Measurements from ENCODE around the gene COL12A1.

Gene COL12A1

GRCh38 chr6:75205776-75206575 is at the start of gene COL12A1:
Gene COL12A1, minus strand, starts transcription at chr6:75206053. Its CDS starts 3,261 bp downstream, at chr6:75202792.
- no peak for DNase-seq

GRCh38 chr6:75250552-75250951 is 44.7 kb upstream of the COL12A1 start:
- no peak for DNase-seq

GRCh38 chr6:75249837-75250236 is 44.0 kb upstream of the COL12A1 start:
- DNase-seq, result no peak

GRCh38 chr6:75246386-75246785 is 40.5 kb upstream of the COL12A1 start:
- no peak for DNase-seq

DNA sequence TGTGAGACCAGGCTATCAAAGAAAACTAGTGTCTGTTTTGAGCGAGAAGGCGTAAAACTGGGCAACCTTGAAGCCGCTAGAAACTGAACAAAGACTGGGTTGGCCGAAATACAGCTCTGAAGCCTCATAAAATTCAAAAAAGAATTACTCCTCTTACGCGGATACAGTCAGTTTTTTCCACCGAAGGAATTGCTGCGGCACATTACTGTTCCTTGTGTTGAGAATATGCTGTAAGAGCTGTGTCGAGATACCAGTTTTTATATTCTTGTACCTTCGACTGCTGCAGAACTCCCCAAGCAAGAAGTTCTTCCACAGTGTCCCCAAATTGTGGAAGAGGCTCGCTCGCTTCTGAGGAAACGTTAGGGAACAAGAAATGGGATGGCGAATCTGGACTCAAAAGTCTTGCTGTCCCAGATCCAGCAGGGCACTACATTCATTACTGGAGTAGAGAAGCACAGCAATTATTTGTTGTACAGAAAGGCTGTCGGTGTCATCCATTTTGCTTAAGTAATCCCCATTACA is 38.3 kb upstream of the COL12A1 start:
- no peak for DNase-seq

DNA sequence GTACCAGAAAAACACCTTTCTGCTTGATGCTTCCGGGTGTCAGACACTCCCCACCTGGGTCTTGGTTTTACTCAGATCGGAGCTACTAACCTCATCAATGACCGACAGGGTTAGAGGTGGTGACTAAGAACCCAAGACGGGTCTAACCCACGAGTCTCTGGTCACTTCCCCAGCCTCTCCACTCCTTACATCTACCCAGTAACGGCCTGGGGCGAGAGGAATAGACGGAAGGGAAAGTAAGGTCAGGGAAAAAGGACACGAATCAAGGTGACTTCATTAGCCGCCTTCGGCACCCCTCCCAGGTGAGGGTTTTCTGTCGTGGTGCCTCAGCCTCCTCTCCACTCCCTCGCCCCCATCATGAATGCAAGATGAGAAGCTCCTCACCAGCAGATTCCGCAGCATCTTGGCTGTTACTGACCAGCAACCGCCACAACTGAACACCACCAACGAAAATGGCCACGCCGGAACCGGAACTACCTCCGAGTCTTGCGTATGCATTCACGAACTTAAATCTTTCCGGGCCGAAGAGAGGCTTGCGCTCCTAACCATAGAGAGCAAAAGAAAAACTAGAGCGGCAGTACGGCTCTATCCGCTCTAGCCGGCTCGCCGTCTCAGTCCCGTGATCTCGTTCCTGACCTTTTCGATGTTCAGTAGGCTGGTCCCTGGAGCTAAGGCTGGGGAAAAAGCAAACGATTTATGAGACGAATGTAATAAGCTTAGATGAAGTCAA is 37.6 kb upstream of the COL12A1 start, which contains the start of gene COX7A2:
COX7A2 (minus strand) TSS at position 469 of the 730 bp plus-strand sequence; CDS start at position 402, 67 bp downstream.
- peak; percentile 98 for DNase-seq

DNA sequence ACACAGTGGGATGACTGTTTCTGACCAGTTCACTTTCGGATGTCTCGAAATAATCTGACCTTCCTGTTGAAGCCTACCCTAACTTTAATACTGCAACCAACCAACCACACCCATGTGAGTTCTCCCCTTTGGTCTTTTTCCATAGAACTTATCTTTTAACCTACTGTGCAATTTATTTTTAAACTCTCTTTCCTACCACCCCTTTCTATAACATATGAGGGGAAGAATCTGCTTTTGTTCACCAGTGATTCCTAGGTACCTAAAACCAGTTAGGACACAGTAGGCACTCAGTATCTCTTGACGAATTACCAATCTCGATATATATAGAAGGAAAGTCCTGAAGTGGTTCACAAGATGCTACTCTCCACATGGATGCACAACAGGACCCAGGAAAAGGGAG is 30.8 kb upstream of the COL12A1 start:
- DNase-seq, result no peak

GRCh38 chr6:75235271-75235670 is 29.4 kb upstream of the COL12A1 start:
- no peak for DNase-seq

DNA sequence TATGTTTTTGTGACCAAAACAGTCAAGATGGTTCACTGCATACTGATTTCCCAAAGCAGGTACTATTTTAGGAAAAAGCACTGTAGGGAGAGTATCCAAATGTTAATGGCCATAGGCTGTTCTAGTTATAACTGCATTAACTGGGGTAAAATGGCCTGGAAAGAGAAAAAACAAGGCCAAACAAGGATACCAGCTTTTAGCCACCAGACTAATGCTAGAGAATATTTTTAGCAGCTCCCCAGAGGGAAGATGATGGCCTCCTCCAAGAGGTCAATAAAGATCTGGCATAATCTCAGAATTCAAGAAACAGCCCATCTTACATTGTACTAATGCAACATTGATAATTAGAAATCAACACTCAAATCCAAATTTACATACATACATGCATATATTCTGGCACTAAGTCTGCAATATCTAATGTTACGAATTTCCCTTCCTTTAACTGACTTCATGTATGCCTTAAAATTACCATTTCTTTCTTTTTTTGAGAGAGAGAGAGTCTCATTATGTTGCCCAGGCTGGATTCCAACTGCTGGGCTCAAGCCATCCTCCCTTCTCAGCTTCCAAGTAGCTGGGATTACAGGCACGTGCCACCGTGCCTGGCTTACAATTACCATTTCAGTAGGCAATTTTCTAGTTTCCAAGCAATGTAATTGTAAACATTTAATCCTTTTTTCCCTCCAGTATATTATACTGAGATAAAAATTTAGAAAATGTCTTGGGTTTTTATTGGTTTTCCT is 28.4 kb upstream of the COL12A1 start:
- DNase-seq, result peak; percentile 72

DNA sequence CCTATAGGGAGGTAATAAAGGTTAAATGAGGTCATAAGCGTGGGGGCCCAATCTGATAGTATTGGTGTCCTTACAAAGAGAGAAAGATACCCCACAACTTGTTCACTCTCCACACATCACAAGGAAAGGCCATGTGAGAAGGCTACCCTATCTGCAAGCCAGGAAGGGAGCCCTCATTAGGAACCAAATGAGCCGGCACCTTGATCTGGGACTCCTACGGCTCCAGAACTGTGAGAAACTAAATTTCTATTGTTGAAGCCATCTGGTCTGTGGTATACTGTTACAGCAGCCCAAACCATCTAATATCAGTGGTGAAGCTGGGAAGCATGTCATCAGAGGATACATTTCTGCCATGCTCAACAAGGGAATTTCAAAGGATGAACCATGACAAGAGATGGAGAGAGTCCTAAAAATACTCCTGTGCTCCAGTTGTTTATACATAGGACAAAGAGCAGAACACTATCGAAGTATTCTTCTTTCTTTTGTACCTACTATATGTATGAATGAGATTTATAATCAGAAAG is 27.3 kb upstream of the COL12A1 start:
- DNase-seq, result no peak

GRCh38 chr6:75230484-75231325 is 24.9 kb upstream of the COL12A1 start:
- no peak for DNase-seq

- DNase-seq, result no peak
These were observed 18.6 kb upstream of the COL12A1 start for GRCh38 chr6:75224303-75224926.

GRCh38 chr6:75223428-75223827 is 17.6 kb upstream of the COL12A1 start:
- no peak for DNase-seq

DNA sequence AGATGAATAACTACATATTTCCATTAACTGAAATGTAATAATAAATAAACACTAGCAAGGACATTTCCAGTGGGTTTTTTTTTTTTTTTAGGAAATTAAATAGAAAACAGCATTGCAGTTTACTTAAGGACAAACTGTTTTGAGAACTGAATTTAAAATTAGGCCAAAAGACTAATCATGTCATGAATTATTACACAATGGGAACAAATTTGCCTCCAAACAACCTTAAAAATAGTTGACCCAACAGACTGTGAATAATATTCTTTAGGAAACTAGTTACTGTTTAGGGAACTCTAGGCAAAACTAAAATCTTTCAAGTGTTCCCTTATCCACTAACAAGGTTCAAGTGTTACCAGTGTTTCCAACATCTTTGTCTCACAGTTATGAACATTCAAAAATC is 16.4 kb upstream of the COL12A1 start:
- DNase-seq, result no peak

GRCh38 chr6:75221116-75221515 is 15.3 kb upstream of the COL12A1 start:
- no peak for DNase-seq

- no peak for DNase-seq
These were observed 14.5 kb upstream of the COL12A1 start for GRCh38 chr6:75220357-75220756.

DNA sequence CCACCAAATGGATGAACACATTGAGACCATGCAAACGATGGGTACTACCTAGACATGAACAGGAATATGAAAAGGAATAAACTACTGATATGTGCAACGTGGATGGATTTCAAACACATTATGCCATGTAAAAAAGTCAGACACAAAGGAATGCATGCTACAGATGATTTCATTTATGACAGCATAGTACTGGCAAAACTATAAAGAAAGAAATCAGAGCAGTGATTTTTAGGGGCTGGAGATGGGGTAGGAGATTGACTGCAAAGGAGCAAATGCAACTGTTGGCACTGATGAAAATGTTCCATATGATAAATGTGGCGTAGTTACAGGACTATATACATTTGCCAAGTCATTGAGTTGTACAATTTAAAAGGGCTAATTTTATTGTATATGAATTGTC is 13.4 kb upstream of the COL12A1 start:
- no peak for DNase-seq

DNA sequence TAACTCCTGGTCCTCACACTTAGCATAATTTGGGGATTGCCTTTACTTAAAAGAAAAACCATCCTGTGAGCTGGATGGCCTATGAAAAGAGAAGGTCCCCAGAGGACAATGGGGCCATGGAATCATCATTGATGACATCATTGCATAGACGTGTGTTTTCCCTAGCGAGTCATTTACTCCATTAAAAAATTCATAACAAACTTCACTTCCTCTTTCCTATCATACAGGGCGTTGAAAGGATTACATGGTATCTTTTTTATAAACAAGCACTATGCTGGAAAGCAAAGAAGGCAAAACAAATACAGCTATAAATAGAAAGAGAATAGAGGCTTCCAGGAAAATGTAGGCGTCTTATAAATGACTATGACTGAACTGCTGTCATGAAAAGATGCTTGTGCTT is 11.3 kb upstream of the COL12A1 start:
- no peak for DNase-seq

- no peak for DNase-seq
These were observed 9.4 kb upstream of the COL12A1 start for GRCh38 chr6:75215291-75215690.

DNA sequence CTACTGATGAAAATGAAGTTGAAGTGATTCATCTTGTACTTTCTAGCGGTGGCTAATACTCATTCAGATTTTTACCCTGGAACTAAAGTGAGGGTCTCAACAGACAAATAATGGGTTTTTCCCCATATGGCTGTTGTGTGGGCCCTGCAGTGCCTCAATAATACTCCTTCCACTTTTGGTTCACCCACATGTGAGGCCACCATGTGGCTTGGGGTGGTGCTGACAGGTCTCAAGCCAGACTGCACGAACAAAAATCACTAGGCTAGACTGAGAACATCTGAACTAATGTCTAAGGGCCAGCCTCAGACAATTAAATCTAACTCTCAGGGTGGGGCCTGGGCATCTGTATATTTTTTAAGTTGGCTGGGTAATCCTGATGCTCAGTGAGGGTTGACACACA is 7.9 kb upstream of the COL12A1 start:
- no peak for DNase-seq

- DNase-seq, result no peak
These were observed 7.3 kb upstream of the COL12A1 start for GRCh38 chr6:75213112-75213511.

Data from NCI-H446 treated with DMSO at 0.1 percent for 48 hours (cell line).